ENCODE results near the gene AP5M1. TPM values are rescaled to one million over a fixed set of nuclear protein-coding genes. Genes with fewer than 3 reads are reported as not detected.

The AP5M1 gene
- total and polyA plus RNA-seq, 2 of the 13 experiments (the other 11 are each of a cell fraction or from before 2014, with no cell fraction given), result 14.8 to 35.0 TPM

- no peak for TF ChIP-seq ZNF318 (CRISPR knock-in tag; IDR thresholded peaks at IDR 0.05)
- peak; percentile 39; the same call in 1 of the 2 replicates for TF ChIP-seq ZNF703 (CRISPR knock-in tag; IDR thresholded peaks at IDR 0.05; ENCODE audit: borderline replicate concordance)
- TF ChIP-seq CEBPG (CRISPR knock-in tag; IDR thresholded peaks at IDR 0.05), result no peak; the same call in 1 of the 2 replicates
- TF ChIP-seq PAWR (CRISPR knock-in tag; IDR thresholded peaks at IDR 0.05; ENCODE audit: borderline replicate concordance), result no peak
- TF ChIP-seq ZKSCAN8 (CRISPR knock-in tag; IDR thresholded peaks at IDR 0.05; ENCODE audit: borderline replicate concordance), result peak; percentile 66; the same call in 1 of the 2 replicates
- TF ChIP-seq SSRP1 (CRISPR knock-in tag; IDR thresholded peaks at IDR 0.05), result no peak
- no peak for TF ChIP-seq NCOR1 (IDR thresholded peaks at IDR 0.05; ENCODE audit: borderline replicate concordance, low read length)
- peak; percentile 88 for TF ChIP-seq YY1 (IDR thresholded peaks at IDR 0.05; ENCODE audit: insufficient read depth, insufficient replicate concordance, low read depth, low read length)
- no peak for TF ChIP-seq CENPT (CRISPR knock-in tag; IDR thresholded peaks at IDR 0.05; ENCODE audit: low read depth)
- peak; percentile 97 for TF ChIP-seq ZBTB2 (CRISPR knock-in tag; IDR thresholded peaks at IDR 0.05; ENCODE audit: low read depth)
- peak; percentile 79 for TF ChIP-seq TAF15 (IDR thresholded peaks at IDR 0.05; ENCODE audit: low read depth, low read length, poor library complexity, severe bottlenecking)
- TF ChIP-seq BCL6 (CRISPR knock-in tag; IDR thresholded peaks at IDR 0.05), result 0 out of 2 replicates have a peak, but pooled peaks have one; percentile 1
- TF ChIP-seq ZBTB7B (CRISPR knock-in tag; IDR thresholded peaks at IDR 0.05), result peak; percentile 67
- no peak for TF ChIP-seq ADNP (CRISPR knock-in tag; IDR thresholded peaks at IDR 0.05)
- no peak for TF ChIP-seq ZBTB42 (CRISPR knock-in tag; IDR thresholded peaks at IDR 0.05)
- peak; percentile 62; the same call in 1 of the 2 replicates for TF ChIP-seq ZNF580 (CRISPR knock-in tag; IDR thresholded peaks at IDR 0.05; ENCODE audit: borderline replicate concordance, low read depth)
- TF ChIP-seq SALL2 (CRISPR knock-in tag; IDR thresholded peaks at IDR 0.05), result no peak; the same call in 1 of the 2 replicates
- no peak for TF ChIP-seq KLF16 (CRISPR knock-in tag; IDR thresholded peaks at IDR 0.05)
- TF ChIP-seq DNMT1 (CRISPR knock-in tag; IDR thresholded peaks at IDR 0.05), result no peak
- 0 out of 2 replicates have a peak, but pooled peaks have one; percentile 70 for TF ChIP-seq FOXK1 (CRISPR knock-in tag; IDR thresholded peaks at IDR 0.05; ENCODE audit: borderline replicate concordance, low read depth)
These were observed at the start of gene AP5M1, which contains the start of gene EXOC5 (continued) for GRCh38 chr14:57268161-57269069.
